SK-N-SH (cell line): ENCODE data around the gene STAC. TPM values are rescaled to one million over a fixed set of nuclear protein-coding genes. Genes with fewer than 3 reads are reported as not detected.

ENCODE experiments used
- CTCF ChIA-PET: fragments of 300-600, 350-600 bp; formaldehyde crosslinking; extraction: SDS; loops from one replicate; lab custom pipeline; 2021; lab: Yijun Ruan, JAX
- POLR2A ChIA-PET: fragments of 350-600 bp; sonication (Branson Sonifier 250); formaldehyde crosslinking; extraction: SDS; loops from one replicate; lab custom pipeline; 2020; ENCODE audit warnings: antibody characterized with exemption, inconsistent platforms; lab: Yijun Ruan, JAX
- DNase-seq: peaks from one replicate; pipeline ENCODE4 v3.0.0; 2012
- H2AFZ ChIP-seq: fragments of 200-600 bp; sonication (generic); 2 replicates; pipeline ENCODE4 v1.8.1; 2016; ENCODE audit warnings: antibody characterized with exemption, mild to moderate bottlenecking, low read depth
- H3F3A ChIP-seq: fragments of 200-600 bp; sonication (generic); replicated peaks from 2 replicates; pipeline ENCODE3; 2016; ENCODE audit warnings: antibody characterized with exemption, mild to moderate bottlenecking; ENCODE audit not compliant: insufficient read depth
- H3K27ac ChIP-seq, 2 experiments: fragments of 200-500 bp in 1 of 2; fragments of 200-600 bp in 1 of 2; sonication (Bioruptor generic) in 1 of 2; sonication (generic), shearing (Covaris generic) in 1 of 2; 2 replicates each; pipeline versions ENCODE4 v1.5.1 to v1.6.1; 2014 to 2016; ENCODE audit warnings: low read depth in 2 of 2, inconsistent platforms in 1 of 2, low read length in 1 of 2, mild to moderate bottlenecking in 1 of 2, mixed read lengths in 1 of 2
- H3K27me3 ChIP-seq: fragments of 200-600 bp; sonication (generic), shearing (Covaris generic); 2 replicates; pipeline ENCODE4 v1.6.1; 2016; ENCODE audit warnings: mixed run types; ENCODE audit not compliant: insufficient read depth
- H3K36me3 ChIP-seq, 2 experiments: fragments of 200-500 bp in 1 of 2; fragments of 200-600 bp in 1 of 2; sonication (Bioruptor generic) in 1 of 2; sonication (generic) in 1 of 2; replicated peaks in 1 of 2; 2 replicates each; pipeline versions ENCODE3 to v1.5.1; 2014 to 2016; ENCODE audit warnings: low read length in 1 of 2, mild to moderate bottlenecking in 1 of 2; ENCODE audit not compliant: insufficient read depth in 2 of 2, control insufficient read depth in 1 of 2
- H3K4me1 ChIP-seq, 2 experiments: fragments of 200-500 bp in 1 of 2; fragments of 200-600 bp in 1 of 2; sonication (Bioruptor generic) in 1 of 2; sonication (generic), shearing (Covaris generic) in 1 of 2; 2 replicates each; pipeline versions ENCODE4 v1.5.1 to v1.6.1; 2014 to 2016; ENCODE audit warnings: low read depth in 1 of 2, low read length in 1 of 2, mixed run types in 1 of 2; ENCODE audit not compliant: insufficient read depth in 2 of 2, control insufficient read depth in 1 of 2
- H3K4me2 ChIP-seq: fragments of 200-600 bp; sonication (generic), shearing (Covaris generic); 2 replicates; pipeline ENCODE4 v1.6.1; 2017; ENCODE audit warnings: mixed run types
- H3K4me3 ChIP-seq, 2 experiments: fragments of 200-500 bp in 1 of 2; fragments of 200-600 bp in 1 of 2; sonication (Bioruptor generic) in 1 of 2; sonication (generic), shearing (Covaris generic) in 1 of 2; 2 replicates each; pipeline versions ENCODE4 v1.5.1 to v1.8.1; 2014 to 2016; ENCODE audit warnings: low read depth in 2 of 2, inconsistent platforms in 1 of 2, low read length in 1 of 2, mild to moderate bottlenecking in 1 of 2, mixed read lengths in 1 of 2, moderate library complexity in 1 of 2
- H3K79me2 ChIP-seq: fragments of 200-600 bp; sonication (generic); 2 replicates; pipeline ENCODE4 v1.8.1; 2017; ENCODE audit warnings: mild to moderate bottlenecking; ENCODE audit not compliant: insufficient read depth
- H3K9ac ChIP-seq: fragments of 200-600 bp; sonication (generic); 2 replicates; pipeline ENCODE4 v1.6.1; 2017; ENCODE audit warnings: mixed run types
- H3K9me2 ChIP-seq: fragments of 200-600 bp; sonication (generic); 2 replicates; pipeline ENCODE4 v1.6.1; 2017; ENCODE audit warnings: mixed run types
- H3K9me3 ChIP-seq: fragments of 200-600 bp; sonication (generic); 2 replicates; pipeline ENCODE4 v1.6.1; 2017; ENCODE audit warnings: mixed run types, mild to moderate bottlenecking, moderate library complexity
- H4K20me1 ChIP-seq: fragments of 200-600 bp; sonication (generic); 2 replicates; pipeline ENCODE4 v1.6.1; 2017; ENCODE audit warnings: mild to moderate bottlenecking, mixed run types; ENCODE audit not compliant: insufficient read depth
- CHD2 ChIP-seq: fragments of 150-350 bp; IDR thresholded peaks from 2 replicates; pipeline ENCODE4 v1.6.1; 2018; ENCODE audit warnings: low read length; ENCODE audit not compliant: partially characterized antibody
- EZH2phosphoT487 ChIP-seq: fragments of 200-600 bp; sonication (generic); IDR thresholded peaks from 2 replicates; pipeline ENCODE4 v1.6.1; 2017; ENCODE audit warnings: low read depth, mixed run types, mild to moderate bottlenecking, antibody characterized with exemption, moderate library complexity, borderline replicate concordance
- FOSL2 ChIP-seq: IDR thresholded peaks from 2 replicates; pipeline ENCODE4 v1.4.0; 2012; ENCODE audit warnings: low read depth, mild to moderate bottlenecking, moderate library complexity, borderline replicate concordance
- FOXM1 ChIP-seq: IDR thresholded peaks from 2 replicates; pipeline ENCODE4 v1.4.0; 2012; ENCODE audit warnings: low read depth, mild to moderate bottlenecking
- JUND ChIP-seq: IDR thresholded peaks from 2 replicates; pipeline ENCODE4 v1.4.0; 2012
- MXI1 ChIP-seq: IDR thresholded peaks from 2 replicates; pipeline ENCODE4 v1.6.1; 2012; ENCODE audit warnings: mild to moderate bottlenecking, low read depth, low read length, improper control_type of control experiment
- NFIC ChIP-seq: IDR thresholded peaks from 2 replicates; pipeline ENCODE4 v1.4.0; 2012; ENCODE audit warnings: borderline replicate concordance
- POLR2AphosphoS5 ChIP-seq: IDR thresholded peaks from 2 replicates; pipeline ENCODE4 v1.6.1; 2012; ENCODE audit warnings: low read depth, low read length
- RCOR1 ChIP-seq: fragments of 150-350 bp; IDR thresholded peaks from 2 replicates; pipeline ENCODE4 v1.6.1; 2017; ENCODE audit warnings: antibody characterized with exemption, low read length
- SIN3A ChIP-seq: IDR thresholded peaks from 2 replicates; pipeline ENCODE4 v1.6.1; 2012; ENCODE audit warnings: low read depth, mild to moderate bottlenecking, low read length, moderate library complexity, borderline replicate concordance
- TAF1 ChIP-seq: IDR thresholded peaks from 2 replicates; pipeline ENCODE4 v1.6.1; 2012; ENCODE audit warnings: low read depth, mild to moderate bottlenecking, low read length, moderate library complexity, borderline replicate concordance
- TCF12 ChIP-seq: IDR thresholded peaks from 2 replicates; pipeline ENCODE4 v1.4.0; 2012
- TEAD4 ChIP-seq: IDR thresholded peaks from 2 replicates; pipeline ENCODE4 v1.4.0; 2012; ENCODE audit warnings: mild to moderate bottlenecking, borderline replicate concordance; ENCODE audit not compliant: insufficient read depth
- YY1 ChIP-seq: IDR thresholded peaks from 2 replicates; pipeline ENCODE4 v1.4.0; 2012; ENCODE audit warnings: low read depth, mild to moderate bottlenecking
- WGBS: methylation state at CpG from one replicate; pipeline ENCODE4 v1.1.6; 2017; ENCODE audit warnings: low lambda C conversion rate; 5-methylcytosine and 5-hydroxymethylcytosine counted together
- polyA plus RNA-seq, 3 experiments: library from polyadenylated mRNA; depleted of rRNA; stranded (reverse); fragments of >200 nt; gene quantifications; 2 replicates each; pipeline ENCODE4 v1.2.3, GENCODE V29; 2012
- TF ChIP-seq, protein P1 (sequence below): fragments of 150-350 bp; IDR thresholded peaks from 2 replicates; pipeline ENCODE4 v1.6.1; 2016; ENCODE audit warnings: mild to moderate bottlenecking, low read depth, low read length
- TF ChIP-seq, protein P2 (sequence below): IDR thresholded peaks from 2 replicates; pipeline ENCODE4 v1.6.1; 2012; ENCODE audit warnings: mild to moderate bottlenecking, low read depth, low read length, moderate library complexity

STAC gene
- polyA plus RNA-seq, 1 of the 3 experiments (the other 2 are of a cell fraction): 25.0 TPM

DNA sequence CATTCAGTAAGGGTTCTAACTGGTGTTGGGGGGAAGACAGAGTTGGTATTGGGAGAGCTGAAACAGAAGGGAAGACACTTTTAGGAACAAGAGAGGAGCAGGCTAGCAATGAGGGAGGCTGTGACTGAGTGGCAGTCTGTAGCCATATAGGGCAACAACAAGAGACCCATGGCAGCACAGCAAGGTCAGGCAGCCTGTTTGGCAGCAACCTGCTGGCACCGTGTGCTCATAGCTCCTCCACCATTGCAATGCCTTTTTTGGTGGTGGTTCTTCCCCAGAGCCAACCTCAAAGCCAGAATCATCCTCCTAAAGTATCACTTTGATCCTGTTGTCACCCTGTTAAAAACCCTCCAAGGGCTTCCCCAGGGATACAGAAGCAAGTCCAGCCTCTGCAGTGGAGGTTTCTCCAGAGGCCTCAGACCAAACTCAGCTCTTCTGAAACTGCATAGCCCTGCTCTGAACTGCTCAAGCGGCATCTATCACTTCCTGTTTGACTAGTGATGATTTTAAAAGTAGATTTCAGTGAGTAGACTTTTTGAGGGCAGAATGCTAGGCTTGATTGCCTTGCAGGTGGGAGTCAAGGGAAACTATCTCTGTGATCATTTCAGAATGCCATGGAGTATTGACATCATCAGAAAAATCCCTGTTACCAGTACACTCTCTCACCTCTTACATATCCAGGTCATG, 176.9 kb downstream of the STAC start:
- WGBS: 88% methylated on average over 1 of the region's 2 CpGs

GRCh38 chr3:36557708-36558421, 177.6 kb downstream of the STAC start:
- ChIA-PET POLR2A (no interaction called here), CTCF (interaction anchor here (0.6 to 1.6 kb wide), 4 partner anchors 18 to 592 kb away, joined by 3 to 5 read pairs (median 4); no protein-coding TSS in a partner anchor)
- WGBS: 92% methylated on average over 3 of the region's 5 CpGs

More for the DNA sequence above, 176.9 kb downstream of the STAC start:
- ChIA-PET POLR2A (no interaction called here), CTCF (interaction anchor here (1.6 kb wide), 1 partner anchor 591 kb away, joined by 3 read pairs; no protein-coding TSS in a partner anchor)
- Histone ChIP-seq H3K9me2 (no peaks in the 10 kb centered on the region), H3K27me3 (no peaks in the 10 kb centered on the region), H3K4me3 (no peak overlapping the region), H3K4me1 (peaks cover 0 to 11% of the 10 kb centered on the region in 2 experiments; a peak in 1 of 4 replicates), H3F3A (no peaks in the 10 kb centered on the region), H3K27ac (no peak overlapping the region), H2AFZ (no peak overlapping the region)
- TF ChIP-seq TEAD4 (no peak), TCF12 (no peak), NFIC (no peak), EZH2phosphoT487 (no peak), CHD2 (no peak), TAF1 (no peak), YY1 (no peak), FOXM1 (no peak), SIN3A (no peak)
- TF ChIP-seq, protein P1, sequence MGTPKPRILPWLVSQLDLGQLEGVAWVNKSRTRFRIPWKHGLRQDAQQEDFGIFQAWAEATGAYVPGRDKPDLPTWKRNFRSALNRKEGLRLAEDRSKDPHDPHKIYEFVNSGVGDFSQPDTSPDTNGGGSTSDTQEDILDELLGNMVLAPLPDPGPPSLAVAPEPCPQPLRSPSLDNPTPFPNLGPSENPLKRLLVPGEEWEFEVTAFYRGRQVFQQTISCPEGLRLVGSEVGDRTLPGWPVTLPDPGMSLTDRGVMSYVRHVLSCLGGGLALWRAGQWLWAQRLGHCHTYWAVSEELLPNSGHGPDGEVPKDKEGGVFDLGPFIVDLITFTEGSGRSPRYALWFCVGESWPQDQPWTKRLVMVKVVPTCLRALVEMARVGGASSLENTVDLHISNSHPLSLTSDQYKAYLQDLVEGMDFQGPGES: no peak
- TF ChIP-seq, all 33 proteins: peak for 0
- DNase-seq: no peak
- H3K79me2 ChIP-seq: no peaks in the 10 kb centered on the region
- H4K20me1 ChIP-seq: no peaks in the 10 kb centered on the region
- H3K36me3 ChIP-seq: no peaks in the 10 kb centered on the region
- H3K9ac ChIP-seq: no peak overlapping the region
- no peaks in the 10 kb centered on the region for H3K9me3 ChIP-seq
- H3K4me2 ChIP-seq: no peak overlapping the region

More at GRCh38 chr3:36557708-36558421, 177.6 kb downstream of the STAC start:
- Histone ChIP-seq H3F3A (no peaks in the 10 kb centered on the region), H3K9me3 (no peaks in the 10 kb centered on the region), H3K79me2 (no peaks in the 10 kb centered on the region), H3K27ac (no peak overlapping the region), H3K9ac (no peak overlapping the region), H3K36me3 (no peaks in the 10 kb centered on the region), H3K4me3 (no peak overlapping the region), H3K9me2 (no peaks in the 10 kb centered on the region), H3K27me3 (no peaks in the 10 kb centered on the region), H4K20me1 (no peaks in the 10 kb centered on the region), H2AFZ (no peak overlapping the region), H3K4me1 (peaks cover 0 to 11% of the 10 kb centered on the region in 2 experiments; a peak in 1 of 4 replicates)
- no peak for DNase-seq
- TF ChIP-seq FOSL2: no peak
- no peak for TF ChIP-seq POLR2AphosphoS5
- TF ChIP-seq MXI1: no peak
- no peak for TF ChIP-seq FOXM1
- no peak for TF ChIP-seq JUND
- no peak for TF ChIP-seq RCOR1
- TF ChIP-seq, protein P2, sequence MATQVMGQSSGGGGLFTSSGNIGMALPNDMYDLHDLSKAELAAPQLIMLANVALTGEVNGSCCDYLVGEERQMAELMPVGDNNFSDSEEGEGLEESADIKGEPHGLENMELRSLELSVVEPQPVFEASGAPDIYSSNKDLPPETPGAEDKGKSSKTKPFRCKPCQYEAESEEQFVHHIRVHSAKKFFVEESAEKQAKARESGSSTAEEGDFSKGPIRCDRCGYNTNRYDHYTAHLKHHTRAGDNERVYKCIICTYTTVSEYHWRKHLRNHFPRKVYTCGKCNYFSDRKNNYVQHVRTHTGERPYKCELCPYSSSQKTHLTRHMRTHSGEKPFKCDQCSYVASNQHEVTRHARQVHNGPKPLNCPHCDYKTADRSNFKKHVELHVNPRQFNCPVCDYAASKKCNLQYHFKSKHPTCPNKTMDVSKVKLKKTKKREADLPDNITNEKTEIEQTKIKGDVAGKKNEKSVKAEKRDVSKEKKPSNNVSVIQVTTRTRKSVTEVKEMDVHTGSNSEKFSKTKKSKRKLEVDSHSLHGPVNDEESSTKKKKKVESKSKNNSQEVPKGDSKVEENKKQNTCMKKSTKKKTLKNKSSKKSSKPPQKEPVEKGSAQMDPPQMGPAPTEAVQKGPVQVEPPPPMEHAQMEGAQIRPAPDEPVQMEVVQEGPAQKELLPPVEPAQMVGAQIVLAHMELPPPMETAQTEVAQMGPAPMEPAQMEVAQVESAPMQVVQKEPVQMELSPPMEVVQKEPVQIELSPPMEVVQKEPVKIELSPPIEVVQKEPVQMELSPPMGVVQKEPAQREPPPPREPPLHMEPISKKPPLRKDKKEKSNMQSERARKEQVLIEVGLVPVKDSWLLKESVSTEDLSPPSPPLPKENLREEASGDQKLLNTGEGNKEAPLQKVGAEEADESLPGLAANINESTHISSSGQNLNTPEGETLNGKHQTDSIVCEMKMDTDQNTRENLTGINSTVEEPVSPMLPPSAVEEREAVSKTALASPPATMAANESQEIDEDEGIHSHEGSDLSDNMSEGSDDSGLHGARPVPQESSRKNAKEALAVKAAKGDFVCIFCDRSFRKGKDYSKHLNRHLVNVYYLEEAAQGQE: no peak
- TF ChIP-seq, all 33 proteins: peak for 0
- H3K4me2 ChIP-seq: no peak overlapping the region
